COLO668 (cell line): ENCODE results near the gene MLN.

ENCODE experiments used
- DNase-seq: peaks from one replicate; lab custom pipeline; 2025; ENCODE audit not compliant: unreplicated experiment; lab: John Stamatoyannopoulos, UW

The MLN gene

GRCh38 chr6:33772902-33773472 lies 30.8 kb downstream of the MLN start:
- DNase-seq, result no peak

- DNase-seq, result no peak
These were observed 31.5 kb downstream of the MLN start for GRCh38 chr6:33772082-33772830.

GRCh38 chr6:33771146-33772081 lies 32.4 kb downstream of the MLN start:
- peak; percentile 80 for DNase-seq

- DNase-seq, result no peak
These were observed 33.0 kb downstream of the MLN start for GRCh38 chr6:33770833-33771145.

GRCh38 chr6:33770124-33770832 lies 33.5 kb downstream of the MLN start:
- no peak for DNase-seq

GRCh38 chr6:33769248-33769821 lies 34.5 kb downstream of the MLN start:
- DNase-seq, result no peak

GRCh38 chr6:33768644-33769120 lies 35.1 kb downstream of the MLN start:
- peak; percentile 66 for DNase-seq

GRCh38 chr6:33766921-33767907 lies 36.6 kb downstream of the MLN start:
- DNase-seq, result no peak

- DNase-seq, result no peak
These were observed 38.4 kb downstream of the MLN start for GRCh38 chr6:33765368-33765767.

GRCh38 chr6:33764036-33764435 lies 39.8 kb downstream of the MLN start:
- no peak for DNase-seq

- DNase-seq, result no peak
These were observed 40.3 kb downstream of the MLN start for GRCh38 chr6:33763483-33763882.

- no peak for DNase-seq
These were observed 41.1 kb downstream of the MLN start for GRCh38 chr6:33762713-33763112.

GRCh38 chr6:33761922-33762629 lies 41.7 kb downstream of the MLN start:
- peak; percentile 73 for DNase-seq

GRCh38 chr6:33761581-33761921 lies 42.3 kb downstream of the MLN start:
- DNase-seq, result no peak

GRCh38 chr6:33759887-33760629 lies 43.7 kb downstream of the MLN start:
- DNase-seq, result peak; percentile 17

- DNase-seq, result no peak
These were observed 45.0 kb downstream of the MLN start for GRCh38 chr6:33758815-33759216.

GRCh38 chr6:33757906-33758305 lies 45.9 kb downstream of the MLN start:
- peak; percentile 11 for DNase-seq

- DNase-seq, result no peak
These were observed 46.7 kb downstream of the MLN start for GRCh38 chr6:33757113-33757512.
